ENCODE measurements around the gene STUB1.

STUB1 gene

GRCh38 chr16:728890-729744 is 48.9 kb downstream of the STUB1 start:
- no peak overlapping the region for H3K4me3 ChIP-seq (IDR thresholded peaks at IDR 0.05; ENCODE audit: insufficient read depth, low read depth, low read length)
- H3K36me3 ChIP-seq (ENCODE audit: insufficient read depth) = no peaks in the 10 kb centered on the region
- H3K9ac ChIP-seq = no peak overlapping the region
- H3K27ac ChIP-seq = no peak overlapping the region
- no peaks in the 10 kb centered on the region for H3K27me3 ChIP-seq (ENCODE audit: insufficient read depth, low read depth)
- H3K79me2 ChIP-seq (ENCODE audit: insufficient read depth, low read depth) = no peaks in the 10 kb centered on the region
- no peak for TF ChIP-seq CTCF (conservative IDR thresholded peaks at IDR 0.05; ENCODE audit: low read depth, low read length)
- no peaks in the 10 kb centered on the region for H4K20me1 ChIP-seq (ENCODE audit: insufficient read depth)
- H3K4me1 ChIP-seq (ENCODE audit: low read depth, poor library complexity, severe bottlenecking) = peaks cover 32% of the 10 kb centered on the region
- H3K4me2 ChIP-seq = no peak overlapping the region
- H2AFZ ChIP-seq (ENCODE audit: low read depth) = no peak overlapping the region

GRCh38 chr16:729768-730665 is 49.8 kb downstream of the STUB1 start:
- Histone ChIP-seq H3K9ac (no peak overlapping the region), H3K4me3 (IDR thresholded peaks at IDR 0.05; ENCODE audit: insufficient read depth, low read depth, low read length) (no peak overlapping the region), H3K27me3 (ENCODE audit: insufficient read depth, low read depth) (no peaks in the 10 kb centered on the region), H3K4me2 (no peak overlapping the region), H3K79me2 (ENCODE audit: insufficient read depth, low read depth) (no peaks in the 10 kb centered on the region), H2AFZ (ENCODE audit: low read depth) (no peak overlapping the region), H3K36me3 (ENCODE audit: insufficient read depth) (no peaks in the 10 kb centered on the region), H3K4me1 (ENCODE audit: low read depth, poor library complexity, severe bottlenecking) (peaks cover 32% of the 10 kb centered on the region), H4K20me1 (ENCODE audit: insufficient read depth) (no peaks in the 10 kb centered on the region), H3K27ac (no peak overlapping the region)
- no peak for TF ChIP-seq CTCF (conservative IDR thresholded peaks at IDR 0.05; ENCODE audit: low read depth, low read length)

- Histone ChIP-seq H4K20me1 (ENCODE audit: insufficient read depth) (no peaks in the 10 kb centered on the region), H3K4me2 (no peak overlapping the region), H3K36me3 (ENCODE audit: insufficient read depth) (no peaks in the 10 kb centered on the region)
Measured at GRCh38 chr16:730666-731509, 50.7 kb downstream of the STUB1 start.

More at GRCh38 chr16:730666-731509, 50.7 kb downstream of the STUB1 start:
- Histone ChIP-seq H2AFZ (ENCODE audit: low read depth) (no peak overlapping the region), H3K4me1 (ENCODE audit: low read depth, poor library complexity, severe bottlenecking) (peaks cover 38% of the 10 kb centered on the region), H3K4me3 (IDR thresholded peaks at IDR 0.05; ENCODE audit: insufficient read depth, low read depth, low read length) (no peak overlapping the region), H3K27me3 (ENCODE audit: insufficient read depth, low read depth) (no peaks in the 10 kb centered on the region), H3K27ac (no peak overlapping the region), H3K9ac (no peak overlapping the region), H3K79me2 (ENCODE audit: insufficient read depth, low read depth) (no peaks in the 10 kb centered on the region)
- TF ChIP-seq CTCF (conservative IDR thresholded peaks at IDR 0.05; ENCODE audit: low read depth, low read length) = no peak
